ENCODE data around the gene CPB2.

CPB2 gene

DNA sequence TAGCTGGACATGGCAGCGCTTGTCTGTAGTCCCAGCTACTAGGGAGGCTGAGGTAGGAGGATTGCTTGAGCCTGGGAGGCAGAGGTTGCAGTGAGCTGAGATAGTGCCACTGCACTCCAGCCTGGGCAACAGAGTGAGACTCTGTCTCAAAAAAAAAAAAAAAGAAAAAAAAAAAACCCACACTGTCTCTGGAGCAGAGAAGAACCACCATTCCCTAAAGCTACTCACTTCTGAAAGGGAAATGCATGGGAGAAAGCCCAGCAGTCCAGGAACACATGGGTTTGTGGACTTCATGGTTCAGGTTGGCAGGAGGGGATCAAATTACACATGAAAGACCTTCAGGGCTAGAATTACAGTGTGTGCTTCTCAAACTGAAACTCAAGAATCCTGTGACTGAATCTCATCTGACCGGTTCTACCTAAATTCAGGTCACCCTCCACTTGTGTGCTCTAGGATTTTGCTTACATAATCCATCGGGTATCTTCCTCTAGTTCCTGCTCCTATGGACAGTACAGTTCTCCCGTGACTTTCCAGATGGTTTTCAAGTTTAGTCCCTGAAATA, 30.2 kb upstream of the CPB2 start:
- DNase-seq (ENCODE audit: low read depth) = no peak
- no peak overlapping the region for H3K4me3 ChIP-seq (ENCODE audit: low read length)
- TF ChIP-seq, protein P1, sequence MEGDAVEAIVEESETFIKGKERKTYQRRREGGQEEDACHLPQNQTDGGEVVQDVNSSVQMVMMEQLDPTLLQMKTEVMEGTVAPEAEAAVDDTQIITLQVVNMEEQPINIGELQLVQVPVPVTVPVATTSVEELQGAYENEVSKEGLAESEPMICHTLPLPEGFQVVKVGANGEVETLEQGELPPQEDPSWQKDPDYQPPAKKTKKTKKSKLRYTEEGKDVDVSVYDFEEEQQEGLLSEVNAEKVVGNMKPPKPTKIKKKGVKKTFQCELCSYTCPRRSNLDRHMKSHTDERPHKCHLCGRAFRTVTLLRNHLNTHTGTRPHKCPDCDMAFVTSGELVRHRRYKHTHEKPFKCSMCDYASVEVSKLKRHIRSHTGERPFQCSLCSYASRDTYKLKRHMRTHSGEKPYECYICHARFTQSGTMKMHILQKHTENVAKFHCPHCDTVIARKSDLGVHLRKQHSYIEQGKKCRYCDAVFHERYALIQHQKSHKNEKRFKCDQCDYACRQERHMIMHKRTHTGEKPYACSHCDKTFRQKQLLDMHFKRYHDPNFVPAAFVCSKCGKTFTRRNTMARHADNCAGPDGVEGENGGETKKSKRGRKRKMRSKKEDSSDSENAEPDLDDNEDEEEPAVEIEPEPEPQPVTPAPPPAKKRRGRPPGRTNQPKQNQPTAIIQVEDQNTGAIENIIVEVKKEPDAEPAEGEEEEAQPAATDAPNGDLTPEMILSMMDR (conservative IDR thresholded peaks at IDR 0.05; ENCODE audit: low read depth, low read length) = no peak

DNA sequence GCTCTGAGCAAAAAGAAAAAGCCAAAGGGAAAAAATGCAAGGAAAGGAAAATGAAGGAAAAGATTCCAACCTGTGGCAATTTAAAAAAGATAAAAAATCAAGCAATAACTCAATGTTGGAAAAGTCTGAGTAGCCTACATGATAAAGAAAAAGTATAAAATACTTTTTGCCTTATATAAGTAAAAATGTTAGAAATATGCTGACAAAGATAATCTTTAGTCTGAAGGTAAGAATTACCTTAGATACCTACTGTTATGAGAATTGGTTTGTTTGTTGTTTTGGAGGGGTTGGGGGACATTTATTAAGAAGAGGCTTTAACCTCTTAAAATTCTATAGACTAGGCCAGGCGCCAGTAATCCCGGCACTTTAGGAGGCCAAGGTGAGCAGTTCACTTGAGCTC, 29.7 kb upstream of the CPB2 start:
- no peak for DNase-seq (ENCODE audit: low read depth)
- H3K4me3 ChIP-seq (ENCODE audit: low read length) = no peak overlapping the region
- TF ChIP-seq, protein P1 (conservative IDR thresholded peaks at IDR 0.05; ENCODE audit: low read depth, low read length) = no peak

DNA sequence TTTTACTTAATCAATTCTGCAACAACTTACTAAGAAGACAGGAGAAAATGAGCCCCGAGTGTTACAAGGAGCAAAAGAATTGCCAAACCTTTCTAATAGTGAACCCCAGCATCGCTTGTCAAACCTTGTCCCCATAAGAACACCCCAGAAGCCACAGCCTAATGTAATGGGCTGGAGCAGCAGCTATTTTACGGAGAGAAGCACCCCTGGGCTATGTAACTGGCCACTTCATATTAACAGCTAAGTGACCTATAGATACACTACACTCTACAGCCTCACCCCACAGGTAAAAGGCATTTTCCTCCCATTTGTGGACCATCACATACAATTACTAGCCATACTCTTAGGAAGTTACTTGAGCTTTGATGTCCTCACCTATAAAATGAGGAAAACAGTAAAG, 27.3 kb upstream of the CPB2 start:
- no peak for DNase-seq (ENCODE audit: low read depth)
- TF ChIP-seq, protein P1 (conservative IDR thresholded peaks at IDR 0.05; ENCODE audit: low read depth, low read length) = no peak
- no peak overlapping the region for H3K4me3 ChIP-seq (ENCODE audit: low read length)

DNA sequence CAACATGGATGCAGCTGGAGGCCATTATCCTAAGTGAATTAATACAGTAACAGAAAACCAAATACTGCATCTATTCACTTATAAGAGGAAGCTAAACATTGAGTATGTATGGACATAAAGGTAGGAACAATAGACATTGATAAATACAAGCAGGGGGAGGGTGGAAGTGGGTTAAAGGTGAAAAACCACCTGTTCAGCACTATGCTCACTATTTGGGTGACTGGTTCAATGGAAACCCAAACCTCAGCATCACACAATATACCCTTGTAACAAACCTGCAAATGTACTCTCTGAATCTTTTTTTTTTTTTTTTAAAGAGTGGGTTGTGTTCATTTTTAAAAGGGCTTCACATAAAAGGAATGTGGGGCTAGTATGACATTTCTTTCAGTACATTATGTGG, 26.9 kb upstream of the CPB2 start:
- DNase-seq (ENCODE audit: low read depth) = no peak
- no peak overlapping the region for H3K4me3 ChIP-seq (ENCODE audit: low read length)
- TF ChIP-seq, protein P1 (conservative IDR thresholded peaks at IDR 0.05; ENCODE audit: low read depth, low read length) = no peak

DNA sequence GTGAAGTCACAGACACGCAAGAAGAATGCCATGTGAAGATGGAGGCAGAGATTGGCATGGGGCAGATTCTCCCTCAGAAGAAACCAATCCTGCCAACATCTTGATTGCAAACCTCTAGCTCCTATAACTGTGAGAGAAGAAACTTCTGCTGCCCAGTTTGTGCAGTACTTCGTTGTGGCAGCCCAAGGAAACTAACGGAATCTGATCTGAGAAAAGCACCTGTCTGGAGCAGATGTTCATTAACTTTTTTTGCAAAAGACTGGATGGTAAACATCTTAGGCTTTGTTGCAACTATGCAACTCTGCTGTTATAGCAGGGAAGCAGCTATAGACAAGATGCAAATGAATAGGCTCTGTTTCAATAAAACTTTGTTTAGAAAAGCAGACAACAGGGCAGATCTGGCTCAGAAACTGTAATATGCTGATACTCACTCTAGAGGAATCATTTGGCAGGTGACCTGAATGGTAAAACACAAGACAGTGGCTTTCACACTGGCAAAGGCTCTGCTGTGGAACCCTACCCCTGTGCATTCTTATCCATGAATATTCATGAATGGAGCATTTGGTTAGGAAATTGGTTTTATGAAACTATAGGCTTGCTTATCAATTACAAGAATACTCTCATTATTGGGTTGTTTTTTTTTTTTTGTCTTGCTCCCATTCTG, 25.3 kb upstream of the CPB2 start:
- TF ChIP-seq, protein P1 (conservative IDR thresholded peaks at IDR 0.05; ENCODE audit: low read depth, low read length) = no peak

DNA sequence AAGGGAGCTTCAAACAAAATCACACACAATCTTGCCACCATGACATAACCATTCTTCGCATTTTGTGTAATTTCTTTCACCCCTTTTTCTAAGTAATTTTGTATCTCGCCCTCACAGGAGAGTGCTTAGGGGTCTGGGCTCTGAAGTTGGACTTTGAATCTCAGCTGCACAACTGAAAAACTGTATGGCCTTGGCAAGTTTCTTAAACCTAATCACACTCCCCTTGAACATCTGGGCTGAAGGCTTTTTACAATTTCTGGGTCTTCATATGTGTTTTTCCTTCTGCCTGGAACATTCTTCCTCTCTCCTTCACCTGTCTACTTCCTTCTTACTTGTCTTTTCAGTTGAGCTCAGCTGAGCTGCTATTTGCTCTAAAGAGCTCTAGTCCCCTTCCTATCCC, 24.3 kb upstream of the CPB2 start:
- H3K4me3 ChIP-seq (ENCODE audit: low read length) = no peak overlapping the region
- TF ChIP-seq, protein P1 (conservative IDR thresholded peaks at IDR 0.05; ENCODE audit: low read depth, low read length) = no peak
- no peak for DNase-seq (ENCODE audit: low read depth)

More for the DNA sequence above, 25.3 kb upstream of the CPB2 start:
- DNase-seq (ENCODE audit: low read depth) = no peak
- no peak overlapping the region for H3K4me3 ChIP-seq (ENCODE audit: low read length)

DNA sequence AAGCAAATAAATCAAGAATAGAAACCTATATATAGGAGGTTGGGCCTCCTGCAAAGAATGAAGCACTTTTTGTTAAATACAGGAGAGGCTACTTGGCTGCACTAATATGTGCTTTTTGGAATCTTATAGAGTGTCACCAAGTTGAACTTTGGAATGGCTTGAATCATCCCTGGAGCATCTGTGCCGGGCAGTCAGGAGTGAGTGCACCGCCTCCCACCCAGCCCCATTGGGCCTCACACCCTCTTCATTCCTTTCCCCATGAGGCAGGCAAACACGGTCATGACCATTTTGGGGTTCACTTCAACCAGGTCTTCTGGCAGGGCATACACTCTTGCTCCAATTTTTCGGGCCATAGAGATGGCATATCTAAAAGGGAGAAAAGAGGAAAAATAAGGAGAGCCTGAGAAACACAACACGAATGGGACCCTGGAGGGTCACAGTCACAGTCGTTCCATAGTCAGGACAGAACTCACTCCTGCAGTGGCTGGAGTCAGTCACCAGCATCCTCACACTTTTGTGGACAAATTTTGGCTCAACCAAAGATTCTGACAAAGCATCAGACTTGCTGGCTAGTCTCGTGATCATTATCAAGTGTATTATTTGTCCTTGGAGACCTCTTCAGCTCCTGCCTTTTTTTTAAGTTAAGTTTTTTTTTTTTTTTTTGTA, 22.7 kb upstream of the CPB2 start:
- no peak overlapping the region for H3K4me3 ChIP-seq (ENCODE audit: low read length)
- DNase-seq (ENCODE audit: low read depth) = no peak
- TF ChIP-seq, protein P1 (conservative IDR thresholded peaks at IDR 0.05; ENCODE audit: low read depth, low read length) = no peak
